Glutamatergic neuron (in vitro differentiated cells): ENCODE results near the gene TMEM61. TPM values are rescaled to one million over a fixed set of nuclear protein-coding genes. Genes with fewer than 3 reads are reported as not detected.
"Not testable (repeated sequence)": the region's sequence is repeated elsewhere in the genome, so short reads cannot be mapped to it uniquely, and the experiment has no call there.

Experiments
- DNase-seq: peaks from one replicate; pipeline ENCODE4 v3.0.0; 2022
- H3K27ac Mint-ChIP-seq: one replicate; pipeline ENCODE4 v1.8.0; 2020; ENCODE audit warnings: mild to moderate bottlenecking, mixed read lengths, inconsistent platforms; ENCODE audit not compliant: unreplicated experiment
- H3K27me3 Mint-ChIP-seq: one replicate; pipeline ENCODE4 v1.8.0; 2020; ENCODE audit warnings: mild to moderate bottlenecking, moderate library complexity, mixed read lengths, inconsistent platforms; ENCODE audit not compliant: unreplicated experiment
- H3K36me3 Mint-ChIP-seq: one replicate; pipeline ENCODE4 v1.8.0; 2020; ENCODE audit warnings: mild to moderate bottlenecking, mixed read lengths, inconsistent platforms; ENCODE audit not compliant: unreplicated experiment
- H3K4me1 Mint-ChIP-seq: one replicate; pipeline ENCODE4 v1.8.0; 2020; ENCODE audit warnings: mild to moderate bottlenecking, low read depth, mixed read lengths, inconsistent platforms; ENCODE audit not compliant: unreplicated experiment
- H3K4me3 Mint-ChIP-seq: one replicate; pipeline ENCODE4 v1.8.0; 2020; ENCODE audit warnings: mild to moderate bottlenecking, mixed read lengths, inconsistent platforms; ENCODE audit not compliant: unreplicated experiment
- H3K9me3 Mint-ChIP-seq: one replicate; pipeline ENCODE4 v1.8.0; 2020; ENCODE audit warnings: mild to moderate bottlenecking, moderate library complexity, mixed read lengths, inconsistent platforms; ENCODE audit not compliant: unreplicated experiment
- total RNA-seq: library from RNA; stranded (reverse); fragmentation: NEBNext Ultra II Directional; extraction: Animal tissue kit (Norgen Biotek cat#: 25700); gene quantifications from one replicate; pipeline ENCODE4 v1.2.1, GENCODE V29; 2021; ENCODE audit not compliant: unreplicated experiment
- TF ChIP-seq, protein P1 (sequence below): fragments of 200-600 bp; sonication (generic); IDR thresholded peaks from one replicate; pipeline ENCODE4 v1.5.0; 2021; ENCODE audit not compliant: partially characterized antibody, unreplicated experiment

TMEM61 gene
- total RNA-seq, 1 donor from 2014 or later, result not detected

DNA sequence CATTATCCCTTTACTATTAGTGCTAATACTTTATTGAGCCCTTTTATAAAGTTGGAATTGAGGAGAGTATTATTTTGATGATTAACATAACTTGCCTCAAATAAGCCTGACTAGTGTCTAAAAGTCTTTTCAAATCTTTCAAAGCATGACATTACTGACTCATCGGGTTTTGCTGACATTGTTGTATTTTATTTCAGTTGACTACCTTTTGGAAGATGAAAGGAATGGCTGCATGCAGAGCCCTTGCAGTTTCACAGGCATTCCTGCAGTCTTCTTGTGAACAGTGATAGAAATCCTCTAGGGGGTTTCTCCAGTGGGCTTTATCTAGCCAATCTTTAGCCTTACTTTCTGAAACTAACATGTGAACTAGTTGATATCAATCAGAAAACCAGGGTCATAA is 43.0 kb upstream of the TMEM61 start:
- peaks cover 3% of the 10 kb centered on the region for H3K27me3 Mint-ChIP-seq
- DNase-seq, result no peak
- H3K9me3 Mint-ChIP-seq, result no peaks in the 10 kb centered on the region
- no peak overlapping the region for H3K27ac Mint-ChIP-seq
- peaks cover 5% of the 10 kb centered on the region for H3K36me3 Mint-ChIP-seq
- TF ChIP-seq, protein P1, sequence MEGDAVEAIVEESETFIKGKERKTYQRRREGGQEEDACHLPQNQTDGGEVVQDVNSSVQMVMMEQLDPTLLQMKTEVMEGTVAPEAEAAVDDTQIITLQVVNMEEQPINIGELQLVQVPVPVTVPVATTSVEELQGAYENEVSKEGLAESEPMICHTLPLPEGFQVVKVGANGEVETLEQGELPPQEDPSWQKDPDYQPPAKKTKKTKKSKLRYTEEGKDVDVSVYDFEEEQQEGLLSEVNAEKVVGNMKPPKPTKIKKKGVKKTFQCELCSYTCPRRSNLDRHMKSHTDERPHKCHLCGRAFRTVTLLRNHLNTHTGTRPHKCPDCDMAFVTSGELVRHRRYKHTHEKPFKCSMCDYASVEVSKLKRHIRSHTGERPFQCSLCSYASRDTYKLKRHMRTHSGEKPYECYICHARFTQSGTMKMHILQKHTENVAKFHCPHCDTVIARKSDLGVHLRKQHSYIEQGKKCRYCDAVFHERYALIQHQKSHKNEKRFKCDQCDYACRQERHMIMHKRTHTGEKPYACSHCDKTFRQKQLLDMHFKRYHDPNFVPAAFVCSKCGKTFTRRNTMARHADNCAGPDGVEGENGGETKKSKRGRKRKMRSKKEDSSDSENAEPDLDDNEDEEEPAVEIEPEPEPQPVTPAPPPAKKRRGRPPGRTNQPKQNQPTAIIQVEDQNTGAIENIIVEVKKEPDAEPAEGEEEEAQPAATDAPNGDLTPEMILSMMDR, result no peak
- no peak overlapping the region for H3K4me3 Mint-ChIP-seq
- no peaks in the 10 kb centered on the region for H3K4me1 Mint-ChIP-seq

DNA sequence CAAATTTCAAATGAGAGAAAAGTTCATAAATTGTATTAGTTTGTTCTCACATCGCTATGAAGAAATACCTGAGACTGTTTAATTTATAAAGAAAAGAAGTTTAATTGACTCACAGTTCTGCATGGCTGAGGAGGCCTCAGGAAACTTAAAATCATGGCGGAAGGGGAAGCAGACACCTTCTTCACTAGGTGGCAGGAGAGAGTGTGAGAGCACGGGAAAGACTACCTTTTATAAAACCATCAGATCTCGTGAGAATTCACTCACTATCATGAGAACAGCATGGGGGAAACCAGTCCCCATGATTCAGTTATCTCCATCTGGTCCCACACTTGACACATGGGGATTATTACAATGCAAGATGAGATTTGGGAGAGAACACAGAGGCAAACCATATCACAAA is 41.5 kb upstream of the TMEM61 start:
- H3K9me3 Mint-ChIP-seq, H3K4me3 Mint-ChIP-seq, H3K27me3 Mint-ChIP-seq, H3K27ac Mint-ChIP-seq, H3K36me3 Mint-ChIP-seq, H3K4me1 Mint-ChIP-seq, DNase-seq: not testable (repeated sequence)

DNA sequence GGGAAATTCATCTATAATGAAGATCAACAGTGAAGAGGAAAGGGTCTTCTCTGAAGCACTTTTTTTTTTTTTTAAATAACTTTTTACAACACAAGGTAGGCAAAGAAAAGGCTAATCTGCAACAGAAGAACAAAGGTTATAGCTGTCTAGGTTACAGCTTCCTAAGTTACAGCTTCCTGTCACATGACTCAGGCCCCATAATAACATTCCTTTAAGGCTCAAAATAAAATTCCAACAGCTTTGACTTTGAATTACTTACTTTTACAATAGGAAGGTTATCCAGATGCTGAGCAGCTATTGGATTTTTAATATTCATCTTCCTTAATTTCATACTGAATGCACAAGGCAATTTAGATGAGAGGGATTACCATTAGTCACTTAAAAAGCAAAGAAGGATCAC is 40.4 kb upstream of the TMEM61 start:
- Mint-ChIP-seq H3K4me3 (no peak overlapping the region), H3K4me1 (no peaks in the 10 kb centered on the region)

DNA sequence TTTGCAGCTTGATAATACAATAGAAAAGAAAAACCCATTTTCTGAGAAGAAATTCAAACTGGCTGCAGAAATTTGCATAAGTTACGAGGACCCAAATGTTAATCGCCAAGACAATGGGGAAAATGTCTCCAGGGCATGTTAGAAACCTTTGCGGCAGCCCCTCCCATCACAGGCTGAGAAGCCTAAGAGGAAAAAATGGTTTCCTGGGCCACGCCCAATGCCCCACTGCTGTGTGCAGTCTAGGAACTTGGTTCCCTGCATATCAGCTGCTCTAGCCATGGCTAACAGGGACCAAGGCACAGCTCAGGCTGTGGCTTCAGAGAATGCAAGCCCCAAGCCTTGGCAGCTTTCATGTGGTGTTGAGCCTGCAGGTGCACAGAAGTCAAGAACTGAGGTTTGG is 37.5 kb upstream of the TMEM61 start:
- TF ChIP-seq, protein P1, result no peak
- H3K27ac Mint-ChIP-seq, result no peak overlapping the region
- peaks cover 5% of the 10 kb centered on the region for H3K27me3 Mint-ChIP-seq
- no peaks in the 10 kb centered on the region for H3K4me1 Mint-ChIP-seq
- H3K9me3 Mint-ChIP-seq, result no peaks in the 10 kb centered on the region
- no peak overlapping the region for H3K4me3 Mint-ChIP-seq
- DNase-seq, result no peak
- H3K36me3 Mint-ChIP-seq, result no peaks in the 10 kb centered on the region

More for the DNA sequence above, 40.4 kb upstream of the TMEM61 start:
- Mint-ChIP-seq H3K9me3 (no peaks in the 10 kb centered on the region), H3K27ac (no peak overlapping the region), H3K36me3 (no peaks in the 10 kb centered on the region), H3K27me3 (peaks cover 3% of the 10 kb centered on the region)
- DNase-seq, result no peak
- TF ChIP-seq, protein P1, result no peak

DNA sequence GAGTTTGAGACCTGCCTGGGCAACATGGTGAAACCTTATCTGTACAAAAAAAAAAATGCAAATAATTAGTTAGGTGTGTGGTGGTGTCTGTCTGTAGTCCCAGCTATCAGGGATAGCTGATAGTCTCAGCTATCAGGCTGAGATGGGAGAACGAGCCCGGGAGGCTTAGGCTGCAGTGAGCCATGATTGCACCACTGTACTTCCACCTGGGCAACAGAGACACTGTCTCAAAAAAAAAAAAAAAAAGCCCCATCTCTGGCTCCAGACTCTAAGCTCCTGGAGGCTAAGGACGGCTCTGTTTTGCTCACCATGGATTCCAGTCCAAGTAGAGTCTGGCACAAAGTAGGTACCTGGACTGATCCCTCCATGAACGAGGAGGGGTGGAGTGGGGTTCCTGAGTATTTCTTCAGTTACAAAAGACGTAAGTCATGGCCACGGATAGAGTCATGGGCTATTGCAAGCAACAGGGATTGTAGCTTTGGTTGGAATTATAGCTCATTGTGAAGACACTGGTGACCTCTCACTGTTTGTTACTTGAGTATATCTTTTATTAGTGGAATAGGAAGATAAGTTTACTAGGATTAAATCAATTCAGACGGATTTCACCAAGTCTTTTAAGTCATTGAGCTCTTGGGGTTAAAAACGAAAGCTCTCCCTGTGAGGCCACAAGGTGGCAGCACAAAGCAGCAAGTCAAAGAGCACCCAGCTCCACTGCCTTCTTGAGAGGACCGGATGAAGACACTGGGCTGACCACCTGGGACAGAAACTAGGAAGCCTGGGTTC is 35.6 kb upstream of the TMEM61 start:
- no peak overlapping the region for H3K27ac Mint-ChIP-seq
- no peak overlapping the region for H3K4me3 Mint-ChIP-seq
- peak; percentile 80 for DNase-seq
- H3K9me3 Mint-ChIP-seq, result no peaks in the 10 kb centered on the region
- H3K36me3 Mint-ChIP-seq, result no peaks in the 10 kb centered on the region
- TF ChIP-seq, protein P1, result peak; percentile 77
- H3K27me3 Mint-ChIP-seq, result peaks cover 2% of the 10 kb centered on the region
- no peaks in the 10 kb centered on the region for H3K4me1 Mint-ChIP-seq
